ENCODE data around the gene ADM. TPM values are rescaled to one million over a fixed set of nuclear protein-coding genes. Genes with fewer than 3 reads are reported as not detected.

Gene ADM
- total RNA-seq, 2 experiments from 2014 or later = 0.46 to 4.9 TPM

DNA sequence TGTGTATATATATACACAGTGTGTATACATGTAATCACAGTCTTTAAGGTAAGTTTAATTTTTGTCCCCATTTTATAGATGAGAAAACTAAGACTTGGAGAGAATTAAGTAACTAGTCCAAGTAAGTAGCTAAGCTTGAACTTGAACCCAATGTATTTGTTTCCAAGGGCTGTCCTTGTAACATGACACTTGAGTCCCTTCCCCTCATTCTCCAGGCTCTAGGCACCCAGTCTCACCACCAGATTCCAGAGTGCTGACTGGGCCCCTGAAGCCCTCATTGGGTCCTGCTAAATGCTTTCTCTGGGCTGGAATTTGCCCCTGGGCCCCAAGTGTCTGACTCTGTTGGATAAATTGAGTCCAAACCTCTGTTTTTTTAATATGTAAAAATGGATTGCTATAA, 45.5 kb downstream of the ADM start:
- Histone ChIP-seq H3K4me2 (ENCODE audit: low read length) (no peak overlapping the region), H3K4me3 (ENCODE audit: low read depth, low read length, poor library complexity, severe bottlenecking) (no peak overlapping the region), H3K36me3 (ENCODE audit: insufficient read depth, low read length) (no peaks in the 10 kb centered on the region), H2AFZ (ENCODE audit: low read length) (no peak overlapping the region), H3K4me1 (ENCODE audit: insufficient read depth, low read length, poor library complexity, severe bottlenecking) (peaks cover 17% of the 10 kb centered on the region), H3K9me2 (ENCODE audit: insufficient read depth, low read length) (no peaks in the 10 kb centered on the region), H3K79me2 (ENCODE audit: insufficient read depth, low read depth, low read length) (no peaks in the 10 kb centered on the region), H4K20me1 (ENCODE audit: insufficient read depth, low read length) (no peaks in the 10 kb centered on the region), H3K9me3 (ENCODE audit: low read length) (no peaks in the 10 kb centered on the region), H3K27ac (ENCODE audit: low read depth, low read length, poor library complexity, severe bottlenecking) (no peak overlapping the region)
- ChIA-PET POLR2A (interaction anchor here (0.6 kb wide), 1 partner anchor 71 kb away, joined by 5 read pairs; no protein-coding TSS in a partner anchor), CTCF (ENCODE audit: unreplicated experiment) (no interaction called here)
- intact Hi-C loops (cut with micrococcal nuclease; ENCODE audit: unreplicated experiment) = no loop called here
- DNase-seq (ENCODE audit: low spot score) = no peak
- BruUV-seq (replicated peaks) = no TSS peak
- TF ChIP-seq, protein P1, sequence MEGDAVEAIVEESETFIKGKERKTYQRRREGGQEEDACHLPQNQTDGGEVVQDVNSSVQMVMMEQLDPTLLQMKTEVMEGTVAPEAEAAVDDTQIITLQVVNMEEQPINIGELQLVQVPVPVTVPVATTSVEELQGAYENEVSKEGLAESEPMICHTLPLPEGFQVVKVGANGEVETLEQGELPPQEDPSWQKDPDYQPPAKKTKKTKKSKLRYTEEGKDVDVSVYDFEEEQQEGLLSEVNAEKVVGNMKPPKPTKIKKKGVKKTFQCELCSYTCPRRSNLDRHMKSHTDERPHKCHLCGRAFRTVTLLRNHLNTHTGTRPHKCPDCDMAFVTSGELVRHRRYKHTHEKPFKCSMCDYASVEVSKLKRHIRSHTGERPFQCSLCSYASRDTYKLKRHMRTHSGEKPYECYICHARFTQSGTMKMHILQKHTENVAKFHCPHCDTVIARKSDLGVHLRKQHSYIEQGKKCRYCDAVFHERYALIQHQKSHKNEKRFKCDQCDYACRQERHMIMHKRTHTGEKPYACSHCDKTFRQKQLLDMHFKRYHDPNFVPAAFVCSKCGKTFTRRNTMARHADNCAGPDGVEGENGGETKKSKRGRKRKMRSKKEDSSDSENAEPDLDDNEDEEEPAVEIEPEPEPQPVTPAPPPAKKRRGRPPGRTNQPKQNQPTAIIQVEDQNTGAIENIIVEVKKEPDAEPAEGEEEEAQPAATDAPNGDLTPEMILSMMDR (conservative IDR thresholded peaks at IDR 0.05; ENCODE audit: low read length) = no peak
- TF ChIP-seq EZH2phosphoT487 (IDR thresholded peaks at IDR 0.05; ENCODE audit: borderline replicate concordance, low read depth, low read length) = no peak

DNA sequence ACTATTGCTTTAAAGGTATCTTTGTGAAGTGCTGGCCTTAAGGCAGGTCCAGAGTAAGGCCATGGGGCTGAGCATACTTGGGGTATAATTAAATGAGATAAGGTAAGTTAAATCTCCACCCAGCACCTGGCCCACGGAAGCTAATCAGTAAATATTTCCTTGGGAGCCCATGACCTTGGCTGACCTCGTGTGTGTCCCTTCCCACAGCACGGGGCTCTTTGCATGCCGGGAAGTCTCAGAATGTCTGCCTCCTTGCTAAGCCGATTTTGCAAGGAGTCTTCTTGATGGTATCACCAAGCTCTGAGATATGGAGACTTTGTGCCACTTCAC, 46.5 kb downstream of the ADM start:
- H3K4me3 ChIP-seq (ENCODE audit: low read depth, low read length, poor library complexity, severe bottlenecking) = no peak overlapping the region
- H3K79me2 ChIP-seq (ENCODE audit: insufficient read depth, low read depth, low read length) = no peaks in the 10 kb centered on the region
- H3K9me3 ChIP-seq (ENCODE audit: low read length) = no peaks in the 10 kb centered on the region
- no peaks in the 10 kb centered on the region for H3K9me2 ChIP-seq (ENCODE audit: insufficient read depth, low read length)
- H4K20me1 ChIP-seq (ENCODE audit: insufficient read depth, low read length) = no peaks in the 10 kb centered on the region
- H2AFZ ChIP-seq (ENCODE audit: low read length) = no peak overlapping the region
- ChIA-PET POLR2A (interaction anchor here (0.6 kb wide), 1 partner anchor 148 kb away, joined by 4 read pairs; no protein-coding TSS in a partner anchor), CTCF (ENCODE audit: unreplicated experiment) (interaction anchor here (0.6 kb wide), 1 partner anchor 710 kb away, joined by 4 read pairs; no protein-coding TSS in a partner anchor)
- DNase-seq (ENCODE audit: low spot score) = no peak
- H3K27ac ChIP-seq (ENCODE audit: low read depth, low read length, poor library complexity, severe bottlenecking) = no peak overlapping the region
- intact Hi-C loops (cut with micrococcal nuclease; ENCODE audit: unreplicated experiment) = no loop called here
- H3K36me3 ChIP-seq (ENCODE audit: insufficient read depth, low read length) = no peaks in the 10 kb centered on the region
- BruUV-seq (replicated peaks) = no TSS peak
- H3K4me1 ChIP-seq (ENCODE audit: insufficient read depth, low read length, poor library complexity, severe bottlenecking) = peaks cover 17% of the 10 kb centered on the region
- TF ChIP-seq, protein P1 (conservative IDR thresholded peaks at IDR 0.05; ENCODE audit: low read length) = no peak
- TF ChIP-seq EZH2phosphoT487 (IDR thresholded peaks at IDR 0.05; ENCODE audit: borderline replicate concordance, low read depth, low read length) = no peak
- no peak overlapping the region for H3K4me2 ChIP-seq (ENCODE audit: low read length)

DNA sequence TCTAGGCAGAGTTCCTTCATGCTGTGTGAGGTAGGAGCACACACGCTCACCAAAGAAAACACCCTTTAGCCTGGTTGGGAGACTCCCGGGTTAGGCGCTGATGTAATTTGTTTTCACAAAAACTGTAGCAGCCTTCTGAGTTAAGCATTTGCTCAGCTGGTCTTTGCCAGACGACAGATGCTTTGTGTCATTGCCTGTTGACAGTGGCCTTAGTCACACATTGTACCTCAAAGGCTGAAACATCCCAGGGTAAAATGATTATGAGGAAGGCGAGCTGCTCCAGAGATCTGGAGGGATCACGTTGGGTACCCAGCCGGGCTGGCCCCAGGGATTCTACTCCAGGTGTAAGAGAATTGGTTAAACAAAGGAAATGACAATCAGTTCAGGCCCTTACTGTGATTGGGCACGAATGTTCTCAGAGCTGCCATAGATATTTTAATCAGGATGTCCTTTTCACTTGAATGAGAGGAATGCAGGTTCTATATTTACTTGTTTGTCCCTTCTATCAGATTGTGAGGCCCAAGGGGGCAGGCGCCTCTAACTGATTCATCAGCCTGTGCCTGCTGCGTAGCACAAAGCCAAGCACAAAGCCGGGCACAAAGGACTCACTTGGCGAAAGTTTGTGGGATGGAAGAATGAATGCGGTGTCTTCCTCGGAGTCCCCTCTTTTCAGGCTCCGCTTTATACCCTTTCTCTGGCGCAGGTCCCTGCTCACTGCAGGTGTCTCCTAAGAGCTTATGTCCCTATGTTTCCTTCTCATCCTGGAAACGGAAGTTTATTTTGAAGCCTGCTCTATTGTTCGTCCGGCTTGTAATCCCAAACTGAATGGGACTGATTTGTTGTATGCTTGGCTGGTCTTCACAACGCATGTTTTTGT, 47.1 kb downstream of the ADM start:
- CTCF ChIA-PET (ENCODE audit: unreplicated experiment) = no interaction called here

More for the DNA sequence above, 47.1 kb downstream of the ADM start:
- Histone ChIP-seq H3K4me3 (ENCODE audit: low read depth, low read length, poor library complexity, severe bottlenecking) (no peak overlapping the region), H4K20me1 (ENCODE audit: insufficient read depth, low read length) (no peaks in the 10 kb centered on the region), H3K4me2 (ENCODE audit: low read length) (no peak overlapping the region), H3K4me1 (ENCODE audit: insufficient read depth, low read length, poor library complexity, severe bottlenecking) (peaks cover 17% of the 10 kb centered on the region), H3K27ac (ENCODE audit: low read depth, low read length, poor library complexity, severe bottlenecking) (no peak overlapping the region), H3K79me2 (ENCODE audit: insufficient read depth, low read depth, low read length) (no peaks in the 10 kb centered on the region), H3K9me3 (ENCODE audit: low read length) (no peaks in the 10 kb centered on the region), H2AFZ (ENCODE audit: low read length) (0 out of 2 replicates have a peak overlapping the region, but pooled peaks have one; percentile 10), H3K9me2 (ENCODE audit: insufficient read depth, low read length) (no peaks in the 10 kb centered on the region), H3K36me3 (ENCODE audit: insufficient read depth, low read length) (no peaks in the 10 kb centered on the region)
- POLR2A ChIA-PET = no interaction called here
- TF ChIP-seq EZH2phosphoT487 (IDR thresholded peaks at IDR 0.05; ENCODE audit: borderline replicate concordance, low read depth, low read length) = no peak
- TF ChIP-seq, protein P1 (conservative IDR thresholded peaks at IDR 0.05; ENCODE audit: low read length) = no peak
- DNase-seq (ENCODE audit: low spot score) = no peak
- BruUV-seq (replicated peaks) = no TSS peak
- intact Hi-C loops (cut with micrococcal nuclease; ENCODE audit: unreplicated experiment) = no loop called here

All from OCI-LY7 (cell line).